Stimulated activated CD8-positive, alpha-beta memory T cell treated with anti-CD3 and anti-CD28 coated beads, Interleukin-15, amount 100 ng/mL, for 1 hour (primary cell): ENCODE data around the gene SNX22.
"Not testable (repeated sequence)": the region's sequence is repeated elsewhere in the genome, so short reads cannot be mapped to it uniquely, and the experiment has no call there.

Experiments used
- DNase-seq: peaks from one replicate; pipeline ENCODE4 v3.0.0-alpha.2; 2020; ENCODE audit warnings: low read depth

Gene SNX22

DNA sequence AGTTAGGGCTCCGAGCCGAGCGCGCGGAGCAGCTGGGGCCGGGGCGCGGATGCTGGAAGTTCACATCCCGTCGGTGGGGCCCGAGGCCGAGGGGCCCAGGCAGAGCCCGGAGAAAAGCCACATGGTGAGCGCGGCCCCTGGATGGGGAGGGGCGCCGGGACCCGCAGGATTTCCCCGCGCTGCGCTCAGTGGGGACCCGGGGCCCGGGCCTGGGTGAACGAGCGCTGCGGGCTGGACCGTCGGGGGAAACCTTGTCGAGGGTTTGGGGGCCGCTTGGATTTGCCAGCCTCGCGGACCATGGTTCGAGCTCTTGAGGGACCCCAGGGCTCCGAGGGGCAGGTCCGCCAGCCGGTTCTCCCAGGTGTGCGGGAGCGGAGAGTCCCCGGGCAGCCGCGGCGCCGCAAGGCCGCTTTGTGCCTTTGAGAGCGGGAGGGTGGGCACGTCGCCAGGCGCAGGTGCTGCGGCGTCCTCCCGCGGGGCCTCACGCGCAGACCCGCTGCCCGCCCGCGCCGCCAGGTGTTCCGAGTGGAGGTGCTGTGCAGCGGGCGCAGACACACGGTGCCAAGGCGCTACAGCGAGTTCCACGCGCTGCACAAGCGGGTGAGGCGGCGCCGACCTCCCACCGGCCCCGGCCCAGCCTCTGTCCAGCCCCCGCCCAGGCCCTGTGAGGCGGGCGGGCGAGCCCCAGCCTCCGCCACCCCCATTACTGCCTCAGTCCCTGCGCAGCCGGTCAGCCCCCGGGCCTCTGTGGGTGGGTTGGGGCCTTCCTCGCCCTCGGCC is at the start of gene SNX22:
SNX22 (plus strand) TSS at position 5 of the 780 bp plus-strand sequence; CDS start at position 50, 45 bp downstream.
- no peak for DNase-seq

DNA sequence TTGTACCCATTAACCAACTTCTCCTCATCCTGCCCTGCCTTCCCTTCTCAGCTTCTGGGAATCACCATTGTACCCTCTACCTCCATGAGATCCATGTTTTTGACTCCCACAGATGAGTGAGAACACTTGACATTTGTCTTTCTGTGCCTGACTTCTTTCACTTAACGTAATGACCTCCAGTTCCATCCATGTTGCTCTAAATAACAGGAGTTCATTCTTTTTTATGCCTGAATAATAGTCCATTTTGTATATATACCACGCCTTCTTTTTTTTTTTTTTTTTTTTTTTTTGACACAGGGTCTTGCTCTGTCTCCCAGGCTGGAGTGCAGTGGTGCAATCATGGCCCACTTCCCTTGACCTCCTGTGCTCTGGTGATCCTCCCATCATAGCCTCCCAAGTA is 49.0 kb upstream of the SNX22 start:
- DNase-seq: no peak

DNA sequence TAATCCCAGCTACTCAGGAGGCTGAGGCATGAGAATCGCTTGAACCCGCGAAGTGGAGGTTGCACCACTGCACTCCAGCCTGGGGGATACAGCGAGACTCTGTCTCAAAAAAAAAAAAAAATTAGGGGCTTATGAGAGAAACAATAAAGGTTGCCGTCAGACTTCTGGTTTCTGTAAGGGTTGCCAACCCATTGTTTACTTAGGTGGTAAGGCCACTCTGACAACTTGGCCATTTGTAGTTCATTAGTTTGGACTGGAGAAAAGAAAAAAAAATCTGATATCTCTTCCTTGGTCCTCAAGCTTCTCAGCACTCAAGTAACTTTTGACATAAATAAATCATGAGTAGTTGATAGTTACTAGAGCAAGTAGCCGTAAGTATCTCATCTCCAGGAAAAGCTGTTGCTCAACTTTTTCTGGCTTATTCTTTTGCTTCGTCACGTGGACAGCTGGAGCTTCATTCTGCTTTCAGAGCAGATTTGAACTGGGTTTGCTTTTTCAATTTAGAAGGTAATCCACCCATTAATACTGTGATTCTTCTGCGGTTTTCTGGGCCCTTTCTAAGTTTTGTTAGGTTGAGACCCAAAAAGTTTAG is 46.3 kb upstream of the SNX22 start:
- no peak for DNase-seq

DNA sequence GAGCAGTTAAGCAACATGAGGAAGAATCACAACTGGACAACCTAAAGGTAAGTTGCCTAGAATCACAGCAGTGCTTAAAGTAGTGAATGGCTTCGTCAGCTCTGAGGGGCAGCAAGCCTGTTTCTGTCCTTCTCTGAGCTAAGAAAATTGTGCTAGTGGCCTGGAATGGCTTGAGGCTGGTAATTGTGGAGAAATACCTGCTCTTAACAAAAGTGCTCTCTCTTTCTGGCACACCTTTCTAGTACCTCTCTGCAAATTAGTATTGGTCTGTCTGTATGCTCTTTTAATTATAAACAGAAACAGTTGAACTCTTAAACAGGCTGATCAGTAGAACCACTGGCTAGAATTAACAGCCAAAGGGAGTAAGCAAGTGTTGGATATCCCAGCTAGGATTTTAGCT is 44.2 kb upstream of the SNX22 start:
- DNase-seq: no peak

DNA sequence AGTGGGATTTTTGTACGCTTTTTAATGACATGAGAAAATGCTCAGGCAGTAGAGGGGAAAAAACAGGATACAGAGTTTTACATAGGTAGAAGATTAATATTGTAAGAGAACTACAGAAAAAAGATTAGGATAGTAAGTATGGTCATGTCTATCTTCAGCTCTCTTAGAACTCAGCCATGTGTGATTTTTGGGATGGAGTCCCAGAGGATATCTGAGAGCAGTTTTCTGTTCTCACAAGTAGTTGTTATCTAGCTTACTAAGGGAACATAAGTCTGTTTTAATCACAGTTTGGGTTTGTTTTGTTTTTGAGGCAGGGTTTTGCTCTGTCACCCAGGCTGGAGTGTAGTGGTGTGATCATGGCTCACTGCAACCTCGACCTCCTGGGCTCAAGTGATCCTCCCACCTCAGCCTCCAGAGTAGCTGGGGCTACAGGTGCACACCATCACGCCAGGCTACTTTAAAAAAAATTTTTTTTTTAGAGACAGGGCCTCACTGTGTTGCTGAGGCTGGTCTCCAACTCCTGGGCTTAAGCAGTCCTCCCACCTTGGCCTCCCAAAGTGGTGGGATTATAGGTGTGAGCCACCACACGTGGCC is 41.3 kb upstream of the SNX22 start:
- not testable (repeated sequence) for DNase-seq

DNA sequence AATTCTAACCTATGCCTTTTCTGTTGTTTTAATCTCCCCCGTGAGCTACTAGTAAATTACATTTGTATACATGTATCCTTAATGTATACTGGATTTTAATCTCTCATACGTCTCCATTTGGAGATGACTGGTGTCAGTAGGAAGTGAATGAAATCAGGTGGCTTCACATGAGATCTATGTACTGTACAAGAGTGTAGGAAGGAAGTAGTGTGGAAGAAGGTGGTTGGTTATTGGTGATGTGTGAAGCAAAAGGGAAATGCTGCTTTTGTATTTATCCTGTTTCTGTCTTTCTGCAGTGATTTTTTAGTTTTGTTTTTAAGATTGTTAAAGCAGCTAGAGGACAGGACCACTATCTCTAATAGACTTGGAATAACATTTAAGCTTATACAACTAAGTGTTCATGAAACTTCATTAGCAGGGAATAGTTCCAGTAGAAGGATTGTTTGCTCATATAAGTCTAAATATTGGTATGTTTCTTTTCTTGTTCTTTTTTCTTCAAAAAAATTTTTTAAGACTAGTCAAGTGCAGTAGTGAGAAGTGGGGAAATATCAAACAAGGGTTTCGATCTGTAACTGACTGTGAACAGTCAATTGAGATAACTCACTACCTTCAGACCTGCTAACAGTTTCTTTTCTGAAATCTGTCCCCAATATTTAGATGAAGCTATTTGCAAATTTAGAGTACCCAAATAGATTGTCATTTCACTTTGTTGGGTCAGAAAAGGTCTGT is 40.4 kb upstream of the SNX22 start:
- DNase-seq: no peak

GRCh38 chr15:64111679-64112050 is 39.9 kb upstream of the SNX22 start:
- no peak for DNase-seq

DNA sequence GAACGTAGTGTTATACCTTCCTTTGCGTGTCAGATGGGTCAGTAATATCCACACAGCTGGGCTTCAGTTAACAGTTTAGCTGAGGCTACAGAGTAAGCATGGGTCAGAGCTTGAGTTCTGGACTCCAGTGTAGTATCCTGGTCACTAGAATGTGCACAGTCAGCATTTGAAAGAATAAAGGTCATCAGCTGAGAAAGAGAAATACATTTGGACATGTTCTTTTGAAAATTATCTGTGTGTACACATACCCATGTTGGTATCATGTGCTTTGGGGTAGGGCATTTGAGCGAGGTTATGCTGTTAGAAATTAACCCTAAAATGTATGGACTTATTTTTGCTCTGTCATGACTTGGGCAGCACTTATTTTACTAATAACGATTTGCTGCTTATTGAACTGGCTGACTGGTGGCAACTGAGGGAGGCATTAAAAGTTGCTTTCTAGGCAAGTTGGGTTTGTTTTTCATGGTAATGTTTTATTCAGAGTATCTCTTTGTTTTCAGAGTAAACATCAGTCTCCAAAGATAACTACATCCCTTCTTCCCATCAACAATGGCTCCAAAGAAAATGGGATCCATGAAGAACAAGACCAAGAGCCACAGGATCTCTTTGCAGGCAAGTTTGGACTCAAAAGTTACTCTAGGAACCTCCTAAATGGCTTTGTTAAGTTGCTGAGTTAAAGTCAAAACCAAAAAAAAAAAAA is 39.3 kb upstream of the SNX22 start:
- DNase-seq: no peak

GRCh38 chr15:64112904-64113303 is 38.6 kb upstream of the SNX22 start:
- no peak for DNase-seq

DNA sequence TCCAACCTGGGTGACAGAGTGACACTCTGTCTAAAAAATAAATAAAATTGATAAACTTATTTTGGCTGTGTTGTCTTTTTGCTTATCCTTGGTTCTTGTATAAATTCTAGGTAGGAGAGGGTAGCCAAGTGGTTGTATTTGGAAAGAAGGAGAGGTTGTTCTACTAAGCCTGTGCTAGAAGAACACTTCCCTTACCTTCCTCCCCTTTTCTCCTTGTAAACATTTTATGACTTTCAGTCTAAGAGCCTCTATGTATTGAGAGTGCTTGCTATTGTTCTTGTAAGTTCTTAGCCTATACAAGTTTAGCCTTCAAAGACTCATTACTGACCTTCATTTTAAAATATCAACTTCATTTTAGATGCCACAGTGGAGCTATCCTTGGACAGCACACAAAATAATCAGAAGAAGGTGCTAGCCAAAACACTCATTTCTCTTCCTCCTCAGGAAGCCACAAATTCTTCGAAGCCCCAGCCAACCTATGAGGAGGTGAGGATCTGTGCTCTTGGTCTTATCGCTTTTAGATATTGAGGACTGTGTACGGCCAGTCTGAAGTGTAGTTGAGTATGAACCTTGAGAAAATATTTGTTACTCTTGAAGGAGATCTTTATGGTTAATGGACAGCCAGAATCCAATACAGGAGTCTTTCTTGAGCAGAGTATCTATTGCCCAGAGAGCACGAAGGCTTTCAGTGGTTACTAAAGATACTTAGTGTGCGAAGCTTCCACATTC is 33.6 kb upstream of the SNX22 start:
- DNase-seq: no peak

DNA sequence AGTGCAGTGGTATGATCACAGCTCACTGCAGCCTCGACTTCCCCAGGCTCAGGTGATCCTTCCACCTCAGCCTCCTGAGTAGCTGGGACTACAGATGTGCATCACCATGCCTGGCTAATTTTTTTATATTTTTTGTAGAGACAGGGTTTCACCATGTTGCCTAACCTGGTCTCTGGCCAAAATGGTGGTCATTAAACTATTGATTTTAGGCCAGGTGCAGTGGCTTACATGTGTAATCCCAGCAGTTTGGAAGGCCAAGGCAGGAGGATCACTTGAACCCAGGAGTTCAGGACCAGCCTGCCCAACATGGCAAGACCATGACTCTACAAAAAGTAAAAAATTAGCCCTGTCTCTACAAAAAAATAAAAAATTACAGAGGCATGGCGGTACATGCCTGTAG is 31.2 kb upstream of the SNX22 start:
- not testable (repeated sequence) for DNase-seq

DNA sequence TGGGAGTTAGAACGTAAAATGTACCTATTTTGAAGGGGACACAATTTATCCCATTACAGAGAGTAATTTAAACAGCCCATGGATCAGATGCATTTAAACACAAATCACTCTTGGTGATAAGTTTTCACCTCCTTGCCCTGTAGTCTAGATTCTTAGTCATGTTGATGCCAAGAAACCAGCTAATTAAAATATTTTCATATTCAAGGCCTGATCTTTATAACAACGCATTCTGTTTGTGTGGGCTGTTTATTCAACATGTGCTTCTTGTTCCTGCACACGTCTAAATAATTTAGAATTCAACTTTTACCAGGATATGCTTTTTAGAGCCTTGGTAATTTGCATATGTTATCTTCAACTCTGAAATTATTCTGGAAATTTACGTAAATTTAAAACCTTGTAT is 29.9 kb upstream of the SNX22 start:
- DNase-seq: no peak

DNA sequence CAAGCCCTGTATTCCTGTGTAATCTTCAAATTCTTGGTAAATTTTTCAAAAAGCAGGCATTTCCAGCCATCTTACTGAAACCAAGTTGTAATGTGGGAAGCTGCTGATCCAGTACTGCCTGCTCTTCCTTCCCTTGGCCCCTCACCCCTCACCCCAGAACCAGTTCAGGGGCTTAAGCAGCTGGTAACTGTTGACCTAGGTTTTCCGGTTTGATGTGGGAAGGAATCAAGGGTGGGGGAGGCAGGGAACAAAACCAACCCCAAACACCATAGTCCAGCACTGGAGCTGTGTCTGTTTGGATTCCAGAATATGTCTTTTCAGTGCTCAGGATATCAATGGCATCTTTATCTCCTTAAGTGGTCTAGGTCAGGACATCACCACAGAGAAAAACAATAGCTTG is 29.1 kb upstream of the SNX22 start:
- no peak for DNase-seq

DNA sequence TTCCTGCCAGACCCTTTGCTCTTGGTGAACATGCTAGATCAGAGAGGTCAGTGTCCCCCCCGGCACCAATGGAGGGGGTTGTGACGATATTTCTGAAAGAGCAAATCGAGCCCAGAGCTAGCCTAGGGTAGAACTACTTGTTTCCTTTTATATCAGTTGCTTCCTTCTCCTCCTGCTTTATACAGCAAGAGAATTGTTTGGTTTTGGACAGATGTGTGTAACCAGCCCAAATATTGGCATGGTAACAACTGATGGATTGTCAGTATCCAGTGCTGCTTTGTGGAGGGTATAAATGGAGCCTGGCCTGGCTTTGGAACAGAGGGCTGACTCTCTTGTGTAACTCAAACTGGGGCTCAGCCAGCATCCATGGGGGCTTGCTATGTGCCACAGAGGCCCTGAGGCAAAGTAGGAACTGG is 28.6 kb upstream of the SNX22 start:
- DNase-seq: no peak

DNA sequence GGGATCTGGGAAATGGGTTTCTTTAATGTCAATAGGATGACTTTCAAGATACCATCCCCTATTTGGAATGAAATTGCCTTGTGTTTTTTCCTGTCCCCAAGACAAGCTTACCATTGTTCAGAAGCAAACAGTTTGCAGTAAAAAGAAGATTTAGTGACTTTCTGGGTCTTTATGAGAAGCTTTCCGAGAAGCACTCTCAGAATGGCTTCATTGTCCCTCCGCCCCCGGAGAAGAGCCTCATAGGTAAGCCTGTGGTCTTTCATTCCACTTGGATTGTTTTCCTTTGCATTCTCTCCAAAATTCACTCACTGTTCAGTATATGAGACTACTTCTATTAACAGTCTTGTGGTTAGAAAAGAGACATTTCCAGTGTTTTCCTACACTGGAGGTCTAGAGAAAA is 25.6 kb upstream of the SNX22 start:
- no peak for DNase-seq

GRCh38 chr15:64127521-64128270 is 23.8 kb upstream of the SNX22 start:
- no peak for DNase-seq

DNA sequence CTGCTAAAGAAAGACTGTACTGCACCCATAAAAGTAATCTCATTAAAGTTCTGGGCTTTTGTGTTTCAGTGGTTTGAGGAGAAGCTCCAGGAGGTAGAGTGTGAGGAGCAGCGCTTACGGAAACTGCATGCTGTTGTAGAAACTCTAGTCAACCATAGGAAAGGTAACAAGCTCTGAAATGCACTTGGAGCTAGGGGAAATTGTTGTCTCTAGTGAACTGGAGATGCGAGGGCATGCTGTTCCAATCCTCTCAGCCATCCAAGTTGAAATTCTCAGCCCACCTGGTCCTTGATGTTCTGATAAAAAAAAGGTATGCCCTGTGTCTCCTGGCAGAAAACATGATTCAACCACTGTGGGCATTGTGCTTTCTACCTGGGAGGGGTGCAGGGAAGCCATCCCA is 21.4 kb upstream of the SNX22 start:
- DNase-seq: no peak

DNA sequence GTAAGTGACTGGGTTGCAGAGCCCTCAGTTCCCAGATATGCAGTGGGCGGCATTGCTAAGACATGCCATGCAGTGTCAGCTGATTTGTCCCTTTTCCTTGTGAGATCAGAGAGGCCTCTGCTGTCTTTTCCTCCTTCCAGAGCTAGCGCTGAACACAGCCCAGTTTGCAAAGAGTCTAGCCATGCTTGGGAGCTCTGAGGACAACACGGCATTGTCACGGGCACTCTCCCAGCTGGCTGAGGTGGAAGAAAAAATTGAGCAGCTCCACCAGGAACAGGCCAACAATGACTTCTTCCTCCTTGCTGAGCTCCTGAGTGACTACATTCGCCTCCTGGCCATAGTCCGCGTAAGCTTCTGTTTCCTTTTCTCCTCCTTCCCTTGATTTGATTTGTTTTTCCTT is 20.0 kb upstream of the SNX22 start:
- no peak for DNase-seq

- DNase-seq: no peak
These were observed 19.3 kb upstream of the SNX22 start for GRCh38 chr15:64132217-64132616.

GRCh38 chr15:64133623-64134344 is 17.7 kb upstream of the SNX22 start:
- no peak for DNase-seq
